WTC11 (cell line): Measurements from ENCODE around the gene ZFYVE19. TPM values are rescaled to one million over a fixed set of nuclear protein-coding genes. Genes with fewer than 3 reads are reported as not detected.
A peak's percentile ranks its signal among the peaks of the same experiment; 100 is the strongest.

Experiments
- ATAC-seq: fragments of 200-7000 bp; cut with Tn5 transposase; 2 replicates; pipeline ENCODE4 v1.10.0; 2021; ENCODE audit warnings: mild to moderate bottlenecking, moderate library complexity
- CTCF ChIA-PET: fragments of 300-600 bp; sonication (Branson Sonifier 250); formaldehyde crosslinking; loops from one replicate; lab custom pipeline; 2021; ENCODE audit warnings: antibody characterized with exemption; lab: Charles Lee
- POLR2A ChIA-PET: fragments of 350-600 bp; sonication (Branson Sonifier 250); formaldehyde crosslinking; loops from one replicate; lab custom pipeline; 2021; ENCODE audit warnings: antibody characterized with exemption; lab: Charles Lee
- DNase-seq: peaks from one replicate; pipeline ENCODE4 v3.0.0; 2021; ENCODE audit warnings: low spot score
- H3K27ac Mint-ChIP-seq: 2 replicates; pipeline ENCODE4 v1.8.0; 2021; ENCODE audit warnings: mixed read lengths
- H3K27me3 Mint-ChIP-seq: 2 replicates; pipeline ENCODE4 v1.8.0; 2021; ENCODE audit warnings: low read depth, mild to moderate bottlenecking, moderate library complexity, mixed read lengths
- H3K36me3 Mint-ChIP-seq: 2 replicates; pipeline ENCODE4 v1.8.0; 2021; ENCODE audit warnings: mixed read lengths
- H3K4me1 Mint-ChIP-seq: 2 replicates; pipeline ENCODE4 v1.8.0; 2022; ENCODE audit warnings: mixed read lengths
- H3K4me3 Mint-ChIP-seq: 2 replicates; pipeline ENCODE4 v1.8.0; 2021; ENCODE audit warnings: mild to moderate bottlenecking, moderate library complexity, mixed read lengths
- H3K9me3 Mint-ChIP-seq: 2 replicates; pipeline ENCODE4 v1.8.0; 2021; ENCODE audit warnings: mixed read lengths
- ATF1 ChIP-seq: sonication (generic); formaldehyde crosslinking; IDR thresholded peaks from 2 replicates; pipeline ENCODE4 v1.8.1; 2023; ENCODE audit warnings: mild to moderate bottlenecking, moderate library complexity, missing genetic modification reagents
- CREB1 ChIP-seq: sonication (generic); formaldehyde crosslinking; IDR thresholded peaks from 2 replicates; pipeline ENCODE4 v1.8.0; 2023; ENCODE audit warnings: mild to moderate bottlenecking, missing genetic modification reagents
- E2F4 ChIP-seq: sonication (generic); formaldehyde crosslinking; IDR thresholded peaks from 2 replicates; pipeline ENCODE4 v1.8.1; 2022; ENCODE audit warnings: low read depth, mild to moderate bottlenecking, moderate library complexity, missing genetic modification reagents, borderline replicate concordance
- ELF4 ChIP-seq: sonication (generic); formaldehyde crosslinking; IDR thresholded peaks from 2 replicates; pipeline ENCODE4 v1.8.1; 2022; ENCODE audit warnings: low read depth, mild to moderate bottlenecking, moderate library complexity, missing genetic modification reagents
- ETV6 ChIP-seq: sonication (generic); formaldehyde crosslinking; IDR thresholded peaks from 2 replicates; pipeline ENCODE4 v1.8.1; 2022; ENCODE audit warnings: mild to moderate bottlenecking, missing genetic modification reagents
- FOXJ3 ChIP-seq: sonication (generic); formaldehyde crosslinking; IDR thresholded peaks from 2 replicates; pipeline ENCODE4 v1.9.0; 2021; ENCODE audit warnings: missing genetic modification reagents, mild to moderate bottlenecking, borderline replicate concordance
- GRHL2 ChIP-seq: fragments of 250-450 bp; sonication (Bioruptor Pico); IDR thresholded peaks from 2 replicates; pipeline ENCODE4 v1.8.0; 2022; ENCODE audit warnings: mild to moderate bottlenecking, moderate library complexity; ENCODE audit not compliant: insufficient replicate concordance, severe bottlenecking
- HMGXB4 ChIP-seq: sonication (generic); formaldehyde crosslinking; IDR thresholded peaks from 2 replicates; pipeline ENCODE4 v1.8.1; 2023; ENCODE audit warnings: mild to moderate bottlenecking, moderate library complexity, missing genetic modification reagents
- MAX ChIP-seq: sonication (generic); formaldehyde crosslinking; IDR thresholded peaks from 2 replicates; pipeline ENCODE4 v1.8.0; 2022; ENCODE audit warnings: mild to moderate bottlenecking, missing genetic modification reagents
- NFE2L1 ChIP-seq: sonication (generic); formaldehyde crosslinking; IDR thresholded peaks from 2 replicates; pipeline ENCODE4 v1.8.1; 2023; ENCODE audit warnings: missing genetic modification reagents
- PRDM15 ChIP-seq: sonication (generic); formaldehyde crosslinking; IDR thresholded peaks from 2 replicates; pipeline ENCODE4 v1.8.0; 2022; ENCODE audit warnings: missing genetic modification reagents
- TEAD4 ChIP-seq: sonication (generic); formaldehyde crosslinking; IDR thresholded peaks from 2 replicates; pipeline ENCODE4 v1.8.0; 2022; ENCODE audit warnings: mild to moderate bottlenecking, missing genetic modification reagents
- TP53 ChIP-seq: sonication (generic); formaldehyde crosslinking; IDR thresholded peaks from 2 replicates; pipeline ENCODE4 v1.8.1; 2023; ENCODE audit warnings: mild to moderate bottlenecking, missing genetic modification reagents
- USF2 ChIP-seq: sonication (generic); formaldehyde crosslinking; IDR thresholded peaks from 2 replicates; pipeline ENCODE4 v1.8.1; 2023; ENCODE audit warnings: mild to moderate bottlenecking, missing genetic modification reagents, moderate library complexity
- ZBTB43 ChIP-seq: sonication (generic); formaldehyde crosslinking; IDR thresholded peaks from 2 replicates; pipeline ENCODE4 v1.8.1; 2023; ENCODE audit warnings: mild to moderate bottlenecking, missing genetic modification reagents
- ZNF121 ChIP-seq: sonication (generic); formaldehyde crosslinking; IDR thresholded peaks from 2 replicates; pipeline ENCODE4 v1.8.0; 2023; ENCODE audit warnings: missing genetic modification reagents
- ZNF317 ChIP-seq: sonication (generic); formaldehyde crosslinking; IDR thresholded peaks from 2 replicates; pipeline ENCODE4 v1.8.1; 2023; ENCODE audit warnings: low read depth, mild to moderate bottlenecking, moderate library complexity, missing genetic modification reagents, borderline replicate concordance
- ZNF423 ChIP-seq: fragments of 250-450 bp; sonication (Bioruptor Pico); IDR thresholded peaks from 2 replicates; pipeline ENCODE4 v2.1.2; 2022; ENCODE audit warnings: mild to moderate bottlenecking, moderate library complexity
- ZNF671 ChIP-seq: fragments of 250-450 bp; sonication (Bioruptor Pico); IDR thresholded peaks from 2 replicates; pipeline ENCODE4 v1.8.0; 2021; ENCODE audit warnings: mild to moderate bottlenecking
- ZSCAN18 ChIP-seq: fragments of 250-450 bp; sonication (Bioruptor Pico); IDR thresholded peaks from 2 replicates; pipeline ENCODE4 v2.1.2; 2022; ENCODE audit warnings: mild to moderate bottlenecking, moderate library complexity
- total RNA-seq: library from RNA; stranded (reverse); gene quantifications from 3 replicates; pipeline ENCODE4 v1.2.3, GENCODE V29; 2021

The ZFYVE19 gene
- total RNA-seq, 1 experiment from 2014 or later, result 18.9 TPM

GRCh38 chr15:40793216-40793989 is 13.5 kb upstream of the ZFYVE19 start (continued):
- TF ChIP-seq PRDM15 (CRISPR knock-in tag), result no peak
- TF ChIP-seq ZBTB43, result no peak
- TF ChIP-seq ZNF317 (CRISPR knock-in tag), result no peak
- no peak for TF ChIP-seq GRHL2 (CRISPR knock-in tag)
- TF ChIP-seq ZSCAN18 (CRISPR knock-in tag), result no peak
- TF ChIP-seq E2F4 (CRISPR knock-in tag), result no peak
- TF ChIP-seq TEAD4 (CRISPR knock-in tag), result no peak
- no peak for TF ChIP-seq MAX (CRISPR knock-in tag)
- TF ChIP-seq ETV6, result no peak
- TF ChIP-seq ELF4 (CRISPR knock-in tag), result no peak
- no peak for TF ChIP-seq TP53 (CRISPR knock-in tag)
- TF ChIP-seq HMGXB4 (CRISPR knock-in tag), result no peak
- no peak for TF ChIP-seq USF2 (CRISPR knock-in tag)

GRCh38 chr15:40796041-40796440 is 10.8 kb upstream of the ZFYVE19 start:
- H3K27me3 Mint-ChIP-seq, result no peaks in the 10 kb centered on the region
- DNase-seq (no peak), ATAC-seq (no peak)
- POLR2A ChIA-PET, result interaction anchor here (1.3 kb wide), 1 partner anchor 8 kb away, joined by 7 read pairs; no protein-coding TSS in a partner anchor
- no peak overlapping the region for H3K4me3 Mint-ChIP-seq
- peaks cover 57% of the 10 kb centered on the region for H3K4me1 Mint-ChIP-seq
- H3K27ac Mint-ChIP-seq, result peak overlapping the region; percentile 87
- no peak for TF ChIP-seq ZNF121 (CRISPR knock-in tag)
- no peak for TF ChIP-seq NFE2L1
- TF ChIP-seq ZBTB43, result no peak
- TF ChIP-seq ZNF423 (CRISPR knock-in tag), result no peak
- no peak for TF ChIP-seq USF2 (CRISPR knock-in tag)
- TF ChIP-seq HMGXB4 (CRISPR knock-in tag), result no peak
- TF ChIP-seq FOXJ3, result no peak
- no peak for TF ChIP-seq ATF1 (CRISPR knock-in tag)
- no peak for TF ChIP-seq ZNF671
- TF ChIP-seq CREB1 (CRISPR knock-in tag), result no peak
- TF ChIP-seq GRHL2 (CRISPR knock-in tag), result no peak
- H3K9me3 Mint-ChIP-seq, result no peaks in the 10 kb centered on the region
- CTCF ChIA-PET, result no interaction called here
- H3K36me3 Mint-ChIP-seq, result peaks cover 12% of the 10 kb centered on the region
